Loucy (cell line): ENCODE results near the gene OR7G2.

Source experiments
- CTCF ChIP-seq: fragments of 200-600 bp; sonication (generic); conservative IDR thresholded peaks from 2 replicates; pipeline ENCODE4 v1.5.1; 2014; ENCODE audit warnings: mild to moderate bottlenecking, antibody characterized with exemption, low read length
- EZH2phosphoT487 ChIP-seq: fragments of 200-600 bp; IDR thresholded peaks from 2 replicates; pipeline ENCODE4 v1.6.1; 2018; ENCODE audit warnings: antibody characterized with exemption, mild to moderate bottlenecking, moderate library complexity, borderline replicate concordance

GRCh38 chr19:9057505-9058258, 49.6 kb downstream of the OR7G2 start:
- TF ChIP-seq CTCF (no peak), EZH2phosphoT487 (no peak)
